ENCODE measurements around the gene ITGA2.

- no peak for TF ChIP-seq CTCF (conservative IDR thresholded peaks at IDR 0.05)
- no peak for TF ChIP-seq ZFX (IDR thresholded peaks at IDR 0.05)
Observed at GRCh38 chr5:53128481-53128880, 139.3 kb downstream of the ITGA2 start.

All from C4-2B (cell line).